Astrocyte of the hippocampus (primary cell): ENCODE measurements around the gene MMP24.
"Not testable (repeated sequence)": the region's sequence is repeated elsewhere in the genome, so short reads cannot be mapped to it uniquely, and the experiment has no call there.

Experiments used
- DNase-seq: peaks from one replicate; pipeline ENCODE4 v3.0.0; 2011; ENCODE audit warnings: low read depth, low spot score

MMP24 gene

DNA sequence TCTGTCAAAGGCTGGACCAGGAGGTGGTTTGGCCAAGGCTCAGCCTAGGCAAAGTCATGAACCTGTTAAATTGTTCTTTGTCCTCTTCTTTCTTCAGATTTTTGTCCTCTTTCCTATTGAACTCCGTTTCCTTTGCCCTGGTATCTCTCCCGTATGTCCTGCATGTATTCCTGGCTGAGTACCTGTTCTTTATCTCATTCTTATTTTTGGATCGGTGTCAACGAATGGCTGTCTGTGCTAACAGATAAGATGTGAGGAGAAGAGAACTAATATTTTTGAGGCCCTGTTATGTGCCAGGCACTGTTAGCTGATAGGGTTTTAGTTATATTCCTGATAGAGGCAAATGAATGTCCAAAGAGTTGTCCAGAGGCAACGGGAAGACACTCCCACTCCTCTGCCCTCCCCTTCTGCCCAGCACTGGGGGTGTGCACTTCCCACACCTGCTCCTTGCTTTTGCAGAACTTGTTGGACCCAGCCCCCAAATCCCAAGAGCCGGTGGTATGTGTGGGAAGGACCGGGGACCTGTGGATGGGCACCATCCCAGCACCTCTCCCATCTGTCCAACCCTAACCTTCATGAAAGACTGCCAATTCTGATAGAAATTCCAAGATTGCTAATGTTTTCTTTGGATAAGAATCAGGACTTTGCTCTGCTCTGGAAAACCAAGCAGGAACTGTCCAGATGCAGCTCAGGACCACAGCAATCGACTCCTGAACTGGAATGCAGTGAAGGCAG, 30.9 kb downstream of the MMP24 start:
- DNase-seq = peak; percentile 66

DNA sequence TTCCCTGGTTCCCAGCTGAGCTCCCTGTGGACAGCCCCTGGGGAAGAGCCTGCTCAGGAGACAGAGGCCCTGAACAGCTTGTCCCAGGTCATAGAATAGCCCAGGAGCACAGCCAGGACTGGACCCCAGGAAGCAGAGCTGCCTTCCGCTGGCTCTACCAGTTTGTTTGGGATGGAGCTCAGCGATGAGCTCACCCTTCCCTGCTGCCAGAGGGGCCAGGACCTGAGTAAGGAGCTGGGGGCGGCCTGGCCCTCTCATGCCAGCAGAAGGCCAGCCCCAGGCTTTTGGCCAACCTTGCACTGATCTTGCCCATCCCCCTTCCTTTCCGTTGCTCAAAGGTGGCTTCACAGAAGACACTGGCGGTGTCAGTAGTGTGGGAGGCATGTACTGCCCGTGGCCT, 33.9 kb downstream of the MMP24 start:
- no peak for DNase-seq

DNA sequence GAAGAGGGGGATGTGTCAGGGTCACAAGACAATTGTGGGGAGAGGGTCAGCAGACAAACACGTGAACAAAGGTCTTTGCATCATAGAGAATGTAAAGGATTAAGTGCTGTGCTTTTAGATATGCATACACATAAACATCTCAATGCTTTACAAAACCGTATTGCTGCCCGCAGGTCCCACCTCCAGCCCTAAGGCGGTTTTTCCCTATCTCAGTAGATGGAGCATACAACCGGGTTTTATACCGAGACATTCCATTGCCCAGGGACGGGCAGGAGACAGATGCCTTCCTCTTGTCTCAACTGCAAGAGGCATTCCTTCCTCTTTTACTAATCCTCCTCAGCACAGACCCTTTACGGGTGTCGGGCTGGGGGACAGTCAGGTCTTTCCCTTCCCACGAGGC, 35.8 kb downstream of the MMP24 start:
- not testable (repeated sequence) for DNase-seq

DNA sequence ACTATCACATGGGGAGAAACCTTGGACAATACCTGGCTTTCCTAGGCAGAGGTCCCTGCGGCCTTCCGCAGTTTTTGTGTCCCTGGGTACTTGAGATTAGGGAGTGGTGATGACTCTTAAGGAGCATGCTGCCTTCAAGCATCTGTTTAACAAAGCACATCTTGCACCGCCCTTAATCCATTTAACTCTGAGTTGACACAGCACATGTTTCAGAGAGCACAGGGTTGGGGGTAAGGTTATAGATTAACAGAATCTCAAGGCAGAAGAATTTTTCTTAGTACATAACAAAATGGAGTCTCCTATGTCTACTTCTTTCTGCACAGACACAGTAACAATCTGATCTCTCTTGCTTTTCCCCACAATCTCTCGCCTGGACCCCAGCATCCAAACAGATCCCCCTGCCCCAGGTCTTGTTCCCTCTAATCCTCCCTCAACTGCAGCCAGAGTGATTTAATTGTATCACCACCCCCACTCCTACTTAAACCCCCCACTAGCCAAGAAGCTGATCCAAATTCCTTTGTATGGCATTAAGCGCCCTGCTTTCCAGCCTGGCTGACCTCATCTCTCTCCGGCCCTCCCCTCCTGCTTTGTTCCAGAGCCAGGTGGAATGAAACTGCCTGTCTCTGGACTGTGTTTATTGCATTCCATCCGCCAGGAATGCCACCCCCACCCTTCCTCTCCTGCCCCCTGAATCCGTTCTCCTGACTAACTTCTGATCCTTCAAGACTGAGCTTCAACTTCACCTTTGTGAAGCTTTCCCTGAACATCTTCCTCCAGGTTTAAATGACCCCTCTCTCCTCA, 36.4 kb downstream of the MMP24 start:
- DNase-seq = peak; percentile 96

DNA sequence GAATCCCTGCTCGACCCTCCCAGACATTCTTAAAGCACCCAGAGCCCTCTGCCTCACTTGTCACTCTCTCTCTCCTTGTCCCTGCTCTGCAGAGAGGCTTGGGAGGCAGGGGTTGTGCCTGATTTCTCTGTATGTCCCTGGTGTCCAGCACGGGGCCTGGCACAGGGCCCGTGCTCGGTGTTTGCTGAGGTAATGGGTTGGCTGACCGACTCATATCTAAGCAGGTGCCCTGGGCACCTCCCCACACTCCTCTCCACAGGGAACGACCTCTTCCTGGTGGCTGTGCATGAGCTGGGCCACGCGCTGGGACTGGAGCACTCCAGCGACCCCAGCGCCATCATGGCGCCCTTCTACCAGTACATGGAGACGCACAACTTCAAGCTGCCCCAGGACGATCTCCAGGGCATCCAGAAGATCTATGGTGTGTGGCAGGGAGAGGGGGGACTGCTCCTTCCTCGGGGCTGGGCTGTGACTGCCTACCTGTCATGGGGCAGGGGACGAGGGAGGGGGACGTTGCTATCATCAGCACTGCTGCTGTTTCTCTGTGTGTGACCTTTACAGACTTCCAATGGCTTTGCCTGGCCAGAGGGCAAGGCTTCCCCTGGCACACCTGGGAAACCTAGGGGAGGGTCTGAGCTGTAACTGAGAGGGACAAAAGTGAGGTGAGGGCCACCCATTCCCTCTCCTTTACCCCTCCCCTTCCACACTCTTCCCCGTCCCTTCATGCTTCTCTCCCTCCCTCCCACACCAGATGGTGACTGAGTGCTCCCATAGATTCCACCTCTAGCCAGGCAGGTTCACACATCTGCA, 37.2 kb downstream of the MMP24 start:
- DNase-seq = no peak

DNA sequence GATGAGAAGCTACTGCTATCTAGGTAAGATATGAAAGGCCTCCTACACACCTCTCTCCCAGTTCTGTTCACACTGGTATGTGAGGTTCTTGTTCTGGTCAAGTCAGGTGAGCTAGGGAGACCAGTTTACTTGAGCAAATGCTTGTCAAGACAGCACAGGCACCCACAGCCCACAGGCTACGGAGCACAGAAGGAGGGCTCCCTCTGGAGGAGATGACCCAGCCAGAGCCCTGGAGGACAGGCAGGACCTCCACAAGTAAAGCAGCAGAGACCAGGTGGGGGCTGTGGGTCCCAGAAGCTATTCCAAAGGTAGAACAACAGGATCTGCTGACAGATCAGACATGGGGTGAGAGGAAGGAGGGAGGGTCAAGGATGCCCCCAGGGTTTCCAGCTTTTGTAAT, 38.3 kb downstream of the MMP24 start:
- peak; percentile 67 for DNase-seq

DNA sequence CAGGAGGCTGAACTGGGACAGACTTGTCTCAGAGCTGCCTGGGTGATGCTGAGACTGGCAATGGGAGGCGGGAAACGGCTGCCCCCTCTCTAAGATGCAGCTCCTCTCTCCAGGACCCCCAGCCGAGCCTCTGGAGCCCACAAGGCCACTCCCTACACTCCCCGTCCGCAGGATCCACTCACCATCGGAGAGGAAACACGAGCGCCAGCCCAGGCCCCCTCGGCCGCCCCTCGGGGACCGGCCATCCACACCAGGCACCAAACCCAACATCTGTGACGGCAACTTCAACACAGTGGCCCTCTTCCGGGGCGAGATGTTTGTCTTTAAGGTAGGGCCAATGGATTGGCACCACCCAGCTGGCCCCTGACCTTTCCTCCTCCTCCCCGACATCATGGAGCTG, 40.6 kb downstream of the MMP24 start:
- no peak for DNase-seq

DNA sequence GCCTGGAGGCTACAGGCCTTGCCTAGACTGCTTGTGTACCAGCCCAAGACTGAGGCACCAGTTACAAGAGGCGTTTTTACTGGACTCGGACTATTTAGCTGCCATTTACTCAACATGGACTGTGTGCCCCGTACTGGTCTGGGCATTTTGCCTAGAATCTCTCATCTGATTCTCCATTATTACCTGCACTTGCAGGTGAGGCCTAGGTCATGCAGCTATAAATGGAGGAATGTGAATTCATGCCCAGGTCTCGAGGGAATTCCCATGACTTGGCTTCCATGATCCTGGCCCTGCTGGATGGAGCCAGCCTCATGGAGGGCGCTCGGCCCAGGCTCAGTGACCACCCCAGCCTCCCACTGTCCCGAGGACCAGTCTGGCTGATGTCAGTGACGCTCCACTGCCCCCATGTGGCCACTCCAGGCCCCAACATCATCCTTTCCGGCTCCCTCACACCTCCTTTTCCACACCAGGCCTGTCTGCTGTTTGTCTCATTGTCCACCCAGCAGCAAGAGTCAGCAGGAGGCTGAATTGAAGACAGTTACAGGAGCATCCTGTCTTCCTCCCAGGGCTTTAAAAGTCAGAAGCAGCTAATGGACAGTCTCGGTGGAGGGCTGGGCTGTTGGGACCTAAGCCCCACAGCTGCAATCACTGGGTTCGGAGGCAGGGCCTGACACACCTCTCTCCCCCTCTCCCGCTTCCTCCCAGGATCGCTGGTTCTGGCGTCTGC, 42.7 kb downstream of the MMP24 start:
- DNase-seq = peak; percentile 86

DNA sequence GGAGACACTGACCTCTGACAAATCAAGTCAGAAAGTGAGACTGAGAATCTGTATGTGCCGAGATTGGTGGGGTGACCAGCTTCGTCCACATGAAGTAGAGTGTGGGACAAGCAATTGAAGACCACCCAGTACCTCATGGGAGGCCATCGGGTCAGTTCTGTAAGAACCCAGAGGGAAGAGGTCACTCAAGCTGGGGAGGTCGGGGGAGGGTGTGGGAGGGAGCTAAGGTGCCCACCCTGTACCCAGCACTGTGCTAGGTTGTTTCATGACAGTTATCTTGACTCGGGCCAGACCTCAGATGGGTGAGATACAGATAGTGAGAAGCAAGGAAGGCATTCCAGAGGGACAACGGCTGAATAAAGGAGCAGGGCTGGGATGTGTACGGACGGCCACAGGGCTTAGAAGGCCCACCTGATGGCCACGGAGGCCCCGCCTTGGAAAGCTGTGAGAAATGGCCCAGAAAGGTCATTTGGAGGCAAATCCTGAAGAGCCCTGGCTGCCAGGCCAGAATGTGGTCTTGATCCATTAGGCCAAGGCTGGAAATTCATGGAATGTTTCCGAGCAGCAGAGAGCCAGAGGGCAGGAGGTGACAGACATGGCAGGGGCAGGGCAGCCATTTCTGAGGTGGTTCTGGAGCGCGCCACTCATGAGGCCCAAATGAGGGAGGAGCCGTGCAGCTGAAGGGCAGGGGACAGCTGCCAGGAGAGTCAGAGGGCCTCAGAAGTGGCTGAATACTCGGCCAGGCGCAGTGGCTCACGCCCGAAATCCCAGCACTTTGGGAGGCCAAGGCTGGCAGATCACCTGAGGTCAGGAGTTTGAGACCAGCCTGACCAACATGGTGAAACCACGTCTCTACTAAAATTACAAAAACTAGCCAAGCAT, 43.8 kb downstream of the MMP24 start:
- no peak for DNase-seq

DNA sequence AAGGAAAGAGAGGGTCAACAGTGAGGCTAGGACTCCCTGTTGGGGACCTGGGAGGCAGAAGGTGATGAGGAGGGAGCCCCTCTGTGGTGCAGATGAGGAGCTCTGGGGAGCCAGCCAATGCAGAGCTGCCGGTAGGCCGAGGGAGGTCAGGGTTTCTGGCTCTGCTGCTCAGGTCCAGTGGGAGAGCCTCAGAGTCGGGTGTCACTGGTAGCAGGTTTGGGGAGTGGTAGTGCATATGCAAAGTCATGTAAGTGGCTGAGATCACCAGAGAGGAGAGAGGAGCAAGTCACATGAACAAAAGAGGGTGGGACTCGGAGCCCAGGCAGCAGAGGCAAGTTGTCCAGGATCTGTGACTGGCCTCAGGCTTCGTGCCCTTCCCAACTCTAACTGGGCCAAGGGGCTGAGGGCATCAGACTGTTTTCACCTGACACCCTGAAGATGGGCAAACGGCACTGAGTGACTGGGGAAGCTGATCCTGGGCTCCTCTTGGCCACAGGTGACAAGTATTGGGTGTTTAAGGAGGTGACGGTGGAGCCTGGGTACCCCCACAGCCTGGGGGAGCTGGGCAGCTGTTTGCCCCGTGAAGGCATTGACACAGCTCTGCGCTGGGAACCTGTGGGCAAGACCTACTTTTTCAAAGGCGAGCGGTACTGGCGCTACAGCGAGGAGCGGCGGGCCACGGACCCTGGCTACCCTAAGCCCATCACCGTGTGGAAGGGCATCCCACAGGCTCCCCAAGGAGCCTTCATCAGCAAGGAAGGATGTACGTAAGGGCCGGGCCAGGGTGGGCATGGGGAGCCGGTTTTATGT, 44.8 kb downstream of the MMP24 start:
- no peak for DNase-seq

DNA sequence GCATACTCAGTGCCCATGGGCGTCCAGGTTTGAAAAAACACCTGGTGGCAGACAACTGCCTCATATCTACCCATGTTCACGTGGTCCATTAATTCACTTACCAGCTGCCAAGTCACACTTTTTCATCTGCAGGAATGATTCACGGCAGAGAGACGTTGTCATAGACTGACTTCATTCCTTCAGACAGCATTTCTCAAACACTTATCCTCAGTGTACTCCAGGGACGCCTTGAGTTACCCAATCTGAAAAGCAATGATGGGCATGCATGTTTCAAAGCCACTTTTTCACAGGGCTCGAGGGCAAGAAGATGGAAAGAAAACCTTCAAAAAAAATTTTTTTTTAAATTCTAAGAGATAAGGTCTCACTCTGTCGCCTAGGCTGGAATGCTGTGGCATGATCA, 45.4 kb downstream of the MMP24 start:
- DNase-seq = peak; percentile 34

DNA sequence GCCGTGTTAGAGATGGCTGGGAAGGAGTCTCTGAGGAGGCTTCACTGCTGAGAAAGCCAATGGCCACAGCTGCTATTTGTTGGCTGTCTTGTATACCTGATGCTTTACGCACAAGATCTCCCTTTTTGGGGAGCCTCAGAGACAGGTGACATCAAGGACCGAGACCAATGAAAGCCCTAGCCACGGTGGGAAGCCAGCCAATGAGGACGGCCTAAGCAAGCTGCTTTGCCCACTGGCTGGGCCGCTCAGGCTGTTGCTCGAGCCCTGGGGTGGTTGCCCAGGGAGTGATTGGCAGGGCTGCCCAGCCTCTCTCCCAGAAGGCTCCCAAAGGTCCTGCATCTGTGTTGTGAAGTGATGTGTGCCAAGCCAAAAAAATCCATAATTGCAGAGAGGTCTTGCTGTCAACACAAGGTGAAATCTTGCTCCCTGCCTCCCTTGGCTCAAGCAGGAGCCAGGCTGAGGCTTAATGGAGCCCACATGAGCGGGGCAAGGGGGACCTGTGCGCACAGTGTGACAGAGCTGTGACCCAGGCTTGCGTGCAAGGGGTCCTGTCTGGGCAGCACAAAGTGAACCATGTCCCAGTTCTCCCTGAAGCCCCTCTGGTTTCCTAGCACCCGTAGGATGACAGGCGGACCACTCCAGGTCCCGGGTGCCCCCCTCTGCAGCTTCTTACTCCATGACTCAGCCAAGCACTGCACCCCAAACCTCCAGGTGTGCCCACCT, 47.1 kb downstream of the MMP24 start:
- DNase-seq = peak; percentile 74

DNA sequence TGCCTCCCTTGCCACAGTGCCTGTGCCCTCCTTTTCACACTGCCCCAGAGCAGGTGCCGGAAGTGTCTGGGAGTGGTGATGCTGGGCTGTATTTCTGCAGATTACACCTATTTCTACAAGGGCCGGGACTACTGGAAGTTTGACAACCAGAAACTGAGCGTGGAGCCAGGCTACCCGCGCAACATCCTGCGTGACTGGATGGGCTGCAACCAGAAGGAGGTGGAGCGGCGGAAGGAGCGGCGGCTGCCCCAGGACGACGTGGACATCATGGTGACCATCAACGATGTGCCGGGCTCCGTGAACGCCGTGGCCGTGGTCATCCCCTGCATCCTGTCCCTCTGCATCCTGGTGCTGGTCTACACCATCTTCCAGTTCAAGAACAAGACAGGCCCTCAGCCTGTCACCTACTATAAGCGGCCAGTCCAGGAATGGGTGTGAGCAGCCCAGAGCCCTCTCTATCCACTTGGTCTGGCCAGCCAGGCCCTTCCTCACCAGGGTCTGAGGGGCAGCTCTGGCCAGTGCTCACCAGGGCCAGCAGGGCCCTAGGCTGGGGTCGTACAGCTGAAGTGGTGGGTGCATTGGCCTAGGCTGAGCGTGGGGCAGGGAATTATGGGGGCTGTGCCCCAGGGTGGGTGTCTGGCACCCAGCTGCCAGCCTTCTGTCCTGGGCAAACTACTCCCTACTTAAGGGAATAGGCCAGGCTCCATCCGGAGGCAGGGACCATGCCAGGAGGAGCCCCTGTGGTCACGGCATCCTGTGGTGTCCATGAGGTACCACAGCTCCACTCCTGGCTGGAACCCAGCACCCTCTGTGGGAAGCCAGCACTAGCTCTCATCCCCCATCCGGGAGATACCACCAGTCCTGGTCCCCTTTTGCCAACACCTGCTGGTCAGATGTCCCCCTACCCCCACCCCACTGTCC, 47.9 kb downstream of the MMP24 start:
- no peak for DNase-seq

DNA sequence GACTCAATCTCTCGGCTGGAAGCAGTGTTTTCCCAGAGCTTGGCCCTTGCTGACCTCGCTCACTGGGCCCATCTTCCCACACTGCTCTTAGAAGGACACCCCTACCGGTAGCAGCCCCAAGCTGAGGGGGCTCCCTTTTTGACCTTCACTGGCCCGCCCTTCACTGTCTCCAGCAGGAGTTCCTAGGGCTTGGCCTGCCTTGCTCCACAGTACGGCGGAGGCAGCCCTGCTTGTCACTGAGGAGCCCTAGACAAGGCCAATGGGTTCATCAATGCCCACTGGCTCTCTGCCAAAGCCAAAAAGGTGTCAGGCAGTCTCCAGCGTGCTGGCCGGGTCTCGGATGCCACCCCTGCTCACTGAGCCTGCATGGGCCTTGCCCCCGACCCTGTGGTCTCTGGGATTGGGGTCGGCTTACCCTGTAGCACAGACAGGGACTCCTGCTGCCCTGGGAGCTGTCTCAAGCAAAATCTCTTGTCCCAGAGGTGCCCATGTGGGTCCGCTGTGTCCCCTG, 49.3 kb downstream of the MMP24 start:
- no peak for DNase-seq

DNA sequence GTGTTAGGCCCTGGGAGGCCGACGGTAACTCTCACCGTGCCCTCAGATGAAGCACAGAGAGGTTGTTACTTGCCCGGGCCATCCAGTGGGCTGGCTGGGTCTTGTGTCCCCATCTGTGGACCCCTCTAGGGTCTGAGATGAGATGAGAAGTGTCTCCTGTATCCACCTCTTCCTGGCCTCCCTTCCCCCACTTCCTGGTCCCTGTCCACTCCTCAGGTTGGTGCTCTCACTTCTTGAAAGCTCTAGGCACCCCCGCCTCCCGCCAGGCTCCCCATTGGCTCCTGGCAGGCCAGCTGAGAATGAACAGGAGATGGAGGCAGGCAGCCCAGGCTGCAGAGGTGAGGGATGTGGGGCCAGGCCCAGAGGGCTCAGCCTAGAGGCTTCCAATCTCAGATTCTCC, 49.9 kb downstream of the MMP24 start:
- no peak for DNase-seq

DNA sequence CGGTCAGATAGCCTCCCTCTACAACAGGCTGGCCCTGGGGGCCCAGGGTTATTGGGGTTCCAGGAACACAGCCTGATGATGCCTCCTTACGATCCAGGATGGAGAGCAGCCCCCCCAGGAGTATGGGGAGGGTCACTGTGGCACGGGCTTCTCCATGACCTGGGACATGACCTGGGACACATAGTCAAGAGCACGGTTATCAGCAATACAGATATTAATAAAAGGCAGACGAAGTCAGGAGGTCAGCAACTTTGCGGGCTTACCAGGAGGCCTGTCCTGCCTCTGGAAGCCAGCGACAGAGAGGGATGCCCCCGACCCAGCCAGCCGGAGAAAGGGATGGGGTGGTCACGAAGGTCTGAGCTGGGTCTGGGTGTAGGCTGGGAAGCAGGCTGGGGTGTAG, 50.6 kb downstream of the MMP24 start:
- DNase-seq = no peak

DNA sequence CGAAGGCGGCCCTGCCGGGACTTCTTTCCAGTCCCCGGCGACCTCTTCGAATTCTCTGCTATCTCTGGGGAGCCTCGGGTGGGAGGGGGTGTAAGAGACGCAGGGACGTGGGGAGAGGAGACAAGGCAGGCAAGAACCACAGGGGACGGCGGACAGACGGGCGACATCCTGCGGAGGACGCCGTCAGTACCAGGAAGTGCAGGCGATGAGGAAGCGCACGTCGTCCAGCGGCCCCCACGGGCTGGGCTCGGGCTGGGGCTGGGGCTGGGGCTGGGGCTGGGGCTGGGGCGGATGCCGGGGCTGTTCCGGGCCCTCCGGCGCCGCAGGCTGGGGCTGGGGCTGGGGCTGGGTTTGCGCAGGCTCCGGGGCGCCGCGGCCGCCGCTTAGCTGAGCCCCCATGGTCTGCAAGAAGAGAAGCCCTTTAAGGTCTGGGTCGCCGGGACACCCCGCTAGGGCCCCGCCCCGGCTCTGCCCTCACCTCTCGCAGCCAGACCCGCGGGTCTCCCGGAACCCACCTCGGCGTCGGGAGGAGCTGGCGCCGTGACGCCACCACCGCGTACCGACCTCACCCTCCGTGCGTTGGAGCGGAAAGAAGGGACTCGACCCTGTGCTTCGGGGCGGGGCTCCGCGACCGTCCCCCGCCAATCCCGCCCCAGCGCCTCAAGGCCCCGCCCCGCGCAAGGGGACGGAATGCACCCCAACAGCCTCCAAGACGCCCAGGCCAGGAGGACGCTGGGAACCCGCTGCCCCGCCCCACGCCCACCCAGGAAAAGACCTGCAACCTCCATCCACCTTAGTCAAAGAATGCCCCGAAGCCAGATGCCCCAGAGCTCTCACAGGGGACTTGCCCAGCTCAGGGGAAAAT, 51.3 kb downstream of the MMP24 start, which contains the start of gene MMP24OS:
MMP24OS (minus strand) TSS at position 592 of the 865 bp plus-strand sequence; CDS start at position 399, 193 bp downstream.
- peak; percentile 93 for DNase-seq
